C4-2B (cell line): ENCODE results near the gene OSM.

ENCODE experiments used
- CTCF ChIP-seq: fragments of 450-650 bp; conservative IDR thresholded peaks from 2 replicates; pipeline ENCODE4 v1.5.1; 2017; ENCODE audit warnings: mild to moderate bottlenecking
- ZFX ChIP-seq: fragments of 450-650 bp; IDR thresholded peaks from 2 replicates; pipeline ENCODE4 v1.6.1; 2017

DNA sequence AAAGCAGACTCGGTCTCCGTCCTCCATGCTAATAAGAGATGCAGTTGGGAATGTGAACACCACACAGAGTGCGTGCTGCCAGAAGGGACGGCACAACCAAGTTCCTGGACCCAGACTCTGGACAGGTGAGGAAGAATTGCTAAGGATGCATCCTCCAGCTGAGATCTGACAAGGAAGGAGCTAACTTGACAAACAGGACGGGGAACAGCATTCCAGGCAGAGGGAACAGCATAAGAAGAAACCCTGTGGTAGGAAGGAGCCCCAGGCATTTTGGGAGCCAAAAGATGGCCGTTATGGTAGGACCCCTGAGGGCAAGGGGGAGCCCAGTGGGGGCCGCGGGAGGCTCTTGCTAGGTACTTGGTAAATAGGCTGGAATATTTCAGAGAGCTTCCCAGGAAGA lies 6.0 kb downstream of the OSM start:
- no peak for TF ChIP-seq CTCF
- no peak for TF ChIP-seq ZFX
